ENCODE data around the gene ZNF771. TPM values are rescaled to one million over a fixed set of nuclear protein-coding genes. Genes with fewer than 3 reads are reported as not detected.
A peak's percentile ranks its signal among the peaks of the same experiment; 100 is the strongest.

The ZNF771 gene
- total and polyA plus RNA-seq, 9 of the 15 experiments (the other 6 are each of a cell fraction or from before 2014, with no cell fraction given) = 1.5 to 12.6 (median 4.4) TPM

DNA sequence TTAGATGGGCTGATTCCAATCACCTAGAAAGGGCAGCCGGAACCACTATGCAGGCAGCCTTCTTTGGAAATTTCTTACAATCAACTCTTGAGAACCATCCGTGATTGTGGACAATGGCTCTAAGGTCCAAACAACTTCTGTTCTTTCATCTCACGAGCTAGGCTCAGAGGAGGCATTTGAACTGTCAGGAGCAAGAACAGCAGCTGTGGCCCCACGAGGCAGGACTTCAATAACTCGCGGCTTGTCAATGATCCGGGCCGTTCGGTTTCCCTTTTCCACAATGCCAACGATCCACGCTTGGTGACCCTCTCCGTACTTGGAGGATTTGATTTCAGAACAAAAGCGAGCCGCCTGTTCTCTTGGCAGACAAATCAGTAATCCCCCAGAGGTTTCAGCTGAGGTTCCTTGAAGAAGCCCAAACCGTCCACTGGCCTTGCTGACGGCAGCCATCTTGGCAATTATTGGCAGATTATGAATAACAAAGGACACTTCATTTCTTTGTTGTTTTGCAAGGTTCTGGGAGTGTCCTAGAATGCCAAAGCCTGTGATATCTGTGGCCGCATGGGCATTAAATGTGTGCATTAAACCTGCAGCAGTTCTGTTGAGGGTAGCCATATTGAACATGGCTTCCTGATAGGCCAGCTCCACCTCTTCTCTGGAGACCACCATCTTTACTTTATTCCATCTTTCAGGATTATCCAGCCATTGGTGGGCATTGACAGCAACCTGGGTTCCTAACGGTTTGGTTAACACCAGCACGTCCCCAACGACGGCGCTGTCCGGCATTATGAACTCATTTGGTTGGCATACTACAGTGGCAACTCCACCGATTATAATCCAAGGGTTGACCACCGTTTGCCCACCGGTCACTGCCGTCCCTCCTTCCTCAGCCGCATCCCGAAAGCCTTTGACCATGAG is 37.1 kb downstream of the ZNF771 start (continued):
- TF ChIP-seq, protein P1, sequence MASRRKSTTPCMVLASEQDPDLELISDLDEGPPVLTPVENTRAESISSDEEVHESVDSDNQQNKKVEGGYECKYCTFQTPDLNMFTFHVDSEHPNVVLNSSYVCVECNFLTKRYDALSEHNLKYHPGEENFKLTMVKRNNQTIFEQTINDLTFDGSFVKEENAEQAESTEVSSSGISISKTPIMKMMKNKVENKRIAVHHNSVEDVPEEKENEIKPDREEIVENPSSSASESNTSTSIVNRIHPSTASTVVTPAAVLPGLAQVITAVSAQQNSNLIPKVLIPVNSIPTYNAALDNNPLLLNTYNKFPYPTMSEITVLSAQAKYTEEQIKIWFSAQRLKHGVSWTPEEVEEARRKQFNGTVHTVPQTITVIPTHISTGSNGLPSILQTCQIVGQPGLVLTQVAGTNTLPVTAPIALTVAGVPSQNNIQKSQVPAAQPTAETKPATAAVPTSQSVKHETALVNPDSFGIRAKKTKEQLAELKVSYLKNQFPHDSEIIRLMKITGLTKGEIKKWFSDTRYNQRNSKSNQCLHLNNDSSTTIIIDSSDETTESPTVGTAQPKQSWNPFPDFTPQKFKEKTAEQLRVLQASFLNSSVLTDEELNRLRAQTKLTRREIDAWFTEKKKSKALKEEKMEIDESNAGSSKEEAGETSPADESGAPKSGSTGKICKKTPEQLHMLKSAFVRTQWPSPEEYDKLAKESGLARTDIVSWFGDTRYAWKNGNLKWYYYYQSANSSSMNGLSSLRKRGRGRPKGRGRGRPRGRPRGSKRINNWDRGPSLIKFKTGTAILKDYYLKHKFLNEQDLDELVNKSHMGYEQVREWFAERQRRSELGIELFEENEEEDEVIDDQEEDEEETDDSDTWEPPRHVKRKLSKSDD (conservative IDR thresholded peaks at IDR 0.05; ENCODE audit: low read length) = peak; percentile 67; the same call in 1 of the 2 replicates
- TF ChIP-seq, protein P2, sequence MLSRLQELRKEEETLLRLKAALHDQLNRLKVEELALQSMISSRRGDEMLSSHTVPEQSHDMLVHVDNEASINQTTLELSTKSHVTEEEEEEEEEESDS (CRISPR knock-in tag; IDR thresholded peaks at IDR 0.05) = no peak
- TF ChIP-seq, protein P3, sequence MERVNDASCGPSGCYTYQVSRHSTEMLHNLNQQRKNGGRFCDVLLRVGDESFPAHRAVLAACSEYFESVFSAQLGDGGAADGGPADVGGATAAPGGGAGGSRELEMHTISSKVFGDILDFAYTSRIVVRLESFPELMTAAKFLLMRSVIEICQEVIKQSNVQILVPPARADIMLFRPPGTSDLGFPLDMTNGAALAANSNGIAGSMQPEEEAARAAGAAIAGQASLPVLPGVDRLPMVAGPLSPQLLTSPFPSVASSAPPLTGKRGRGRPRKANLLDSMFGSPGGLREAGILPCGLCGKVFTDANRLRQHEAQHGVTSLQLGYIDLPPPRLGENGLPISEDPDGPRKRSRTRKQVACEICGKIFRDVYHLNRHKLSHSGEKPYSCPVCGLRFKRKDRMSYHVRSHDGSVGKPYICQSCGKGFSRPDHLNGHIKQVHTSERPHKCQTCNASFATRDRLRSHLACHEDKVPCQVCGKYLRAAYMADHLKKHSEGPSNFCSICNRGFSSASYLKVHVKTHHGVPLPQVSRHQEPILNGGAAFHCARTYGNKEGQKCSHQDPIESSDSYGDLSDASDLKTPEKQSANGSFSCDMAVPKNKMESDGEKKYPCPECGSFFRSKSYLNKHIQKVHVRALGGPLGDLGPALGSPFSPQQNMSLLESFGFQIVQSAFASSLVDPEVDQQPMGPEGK (CRISPR knock-in tag; IDR thresholded peaks at IDR 0.05; ENCODE audit: borderline replicate concordance) = no peak
- TF ChIP-seq, protein P4, sequence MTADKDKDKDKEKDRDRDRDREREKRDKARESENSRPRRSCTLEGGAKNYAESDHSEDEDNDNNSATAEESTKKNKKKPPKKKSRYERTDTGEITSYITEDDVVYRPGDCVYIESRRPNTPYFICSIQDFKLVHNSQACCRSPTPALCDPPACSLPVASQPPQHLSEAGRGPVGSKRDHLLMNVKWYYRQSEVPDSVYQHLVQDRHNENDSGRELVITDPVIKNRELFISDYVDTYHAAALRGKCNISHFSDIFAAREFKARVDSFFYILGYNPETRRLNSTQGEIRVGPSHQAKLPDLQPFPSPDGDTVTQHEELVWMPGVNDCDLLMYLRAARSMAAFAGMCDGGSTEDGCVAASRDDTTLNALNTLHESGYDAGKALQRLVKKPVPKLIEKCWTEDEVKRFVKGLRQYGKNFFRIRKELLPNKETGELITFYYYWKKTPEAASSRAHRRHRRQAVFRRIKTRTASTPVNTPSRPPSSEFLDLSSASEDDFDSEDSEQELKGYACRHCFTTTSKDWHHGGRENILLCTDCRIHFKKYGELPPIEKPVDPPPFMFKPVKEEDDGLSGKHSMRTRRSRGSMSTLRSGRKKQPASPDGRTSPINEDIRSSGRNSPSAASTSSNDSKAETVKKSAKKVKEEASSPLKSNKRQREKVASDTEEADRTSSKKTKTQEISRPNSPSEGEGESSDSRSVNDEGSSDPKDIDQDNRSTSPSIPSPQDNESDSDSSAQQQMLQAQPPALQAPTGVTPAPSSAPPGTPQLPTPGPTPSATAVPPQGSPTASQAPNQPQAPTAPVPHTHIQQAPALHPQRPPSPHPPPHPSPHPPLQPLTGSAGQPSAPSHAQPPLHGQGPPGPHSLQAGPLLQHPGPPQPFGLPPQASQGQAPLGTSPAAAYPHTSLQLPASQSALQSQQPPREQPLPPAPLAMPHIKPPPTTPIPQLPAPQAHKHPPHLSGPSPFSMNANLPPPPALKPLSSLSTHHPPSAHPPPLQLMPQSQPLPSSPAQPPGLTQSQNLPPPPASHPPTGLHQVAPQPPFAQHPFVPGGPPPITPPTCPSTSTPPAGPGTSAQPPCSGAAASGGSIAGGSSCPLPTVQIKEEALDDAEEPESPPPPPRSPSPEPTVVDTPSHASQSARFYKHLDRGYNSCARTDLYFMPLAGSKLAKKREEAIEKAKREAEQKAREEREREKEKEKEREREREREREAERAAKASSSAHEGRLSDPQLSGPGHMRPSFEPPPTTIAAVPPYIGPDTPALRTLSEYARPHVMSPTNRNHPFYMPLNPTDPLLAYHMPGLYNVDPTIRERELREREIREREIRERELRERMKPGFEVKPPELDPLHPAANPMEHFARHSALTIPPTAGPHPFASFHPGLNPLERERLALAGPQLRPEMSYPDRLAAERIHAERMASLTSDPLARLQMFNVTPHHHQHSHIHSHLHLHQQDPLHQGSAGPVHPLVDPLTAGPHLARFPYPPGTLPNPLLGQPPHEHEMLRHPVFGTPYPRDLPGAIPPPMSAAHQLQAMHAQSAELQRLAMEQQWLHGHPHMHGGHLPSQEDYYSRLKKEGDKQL (CRISPR knock-in tag; IDR thresholded peaks at IDR 0.05; ENCODE audit: borderline replicate concordance) = 0 out of 2 replicates have a peak, but pooled peaks have one; percentile 42
- TF ChIP-seq MTA3 (IDR thresholded peaks at IDR 0.05; ENCODE audit: borderline replicate concordance) (peak; percentile 75), MAFF (IDR thresholded peaks at IDR 0.05; ENCODE audit: low read length) (no peak), NFXL1 (CRISPR knock-in tag; IDR thresholded peaks at IDR 0.05) (no peak), ZNF324 (CRISPR knock-in tag; IDR thresholded peaks at IDR 0.05) (no peak), ZNF561 (CRISPR knock-in tag; conservative IDR thresholded peaks at IDR 0.05) (no peak), SAP30 (IDR thresholded peaks at IDR 0.05; ENCODE audit: borderline replicate concordance, insufficient read depth, low read depth, low read length, poor library complexity, severe bottlenecking) (no peak), YY1 (IDR thresholded peaks at IDR 0.05; ENCODE audit: borderline replicate concordance in 1 of 3, control insufficient read depth in 1 of 3, extremely low read depth in 1 of 3, insufficient read depth in 3 of 3, insufficient read length in 1 of 3, insufficient replicate concordance in 2 of 3, low read depth in 1 of 3, low read length in 2 of 3) (peak; percentile 71 to 94 (median 76)), RFX1 (IDR thresholded peaks at IDR 0.05) (no peak), ZNF785 (CRISPR knock-in tag; IDR thresholded peaks at IDR 0.05) (no peak)
- TF ChIP-seq, protein P5, sequence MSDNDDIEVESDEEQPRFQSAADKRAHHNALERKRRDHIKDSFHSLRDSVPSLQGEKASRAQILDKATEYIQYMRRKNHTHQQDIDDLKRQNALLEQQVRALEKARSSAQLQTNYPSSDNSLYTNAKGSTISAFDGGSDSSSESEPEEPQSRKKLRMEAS (CRISPR knock-in tag; IDR thresholded peaks at IDR 0.05) = peak; percentile 24; the same call in 1 of the 2 replicates

Data from K562 (cell line).